Thoracic aorta endothelial cell (primary cell): Measurements from ENCODE around the gene TPGS1. TPM values are rescaled to one million over a fixed set of nuclear protein-coding genes. Genes with fewer than 3 reads are reported as not detected.

ENCODE experiments used
- total RNA-seq: library from RNA; depleted of rRNA; stranded (reverse); fragments of >200 nt; gene quantifications from 2 replicates; pipeline ENCODE4 v1.2.3, GENCODE V29; 2012

Gene TPGS1, protein sequence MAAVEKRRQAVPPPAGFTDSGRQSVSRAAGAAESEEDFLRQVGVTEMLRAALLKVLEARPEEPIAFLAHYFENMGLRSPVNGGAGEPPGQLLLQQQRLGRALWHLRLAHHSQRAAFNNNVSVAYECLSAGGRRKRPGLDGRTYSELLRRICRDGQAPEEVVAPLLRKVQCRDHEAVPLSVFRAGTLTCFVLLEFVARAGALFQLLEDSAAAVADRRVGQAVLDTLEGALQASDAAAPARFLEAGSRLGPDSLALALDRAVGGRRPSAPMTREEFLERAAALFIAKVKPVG
- total RNA-seq, result 21.2 and 29.1 TPM in 2 replicates

DNA sequence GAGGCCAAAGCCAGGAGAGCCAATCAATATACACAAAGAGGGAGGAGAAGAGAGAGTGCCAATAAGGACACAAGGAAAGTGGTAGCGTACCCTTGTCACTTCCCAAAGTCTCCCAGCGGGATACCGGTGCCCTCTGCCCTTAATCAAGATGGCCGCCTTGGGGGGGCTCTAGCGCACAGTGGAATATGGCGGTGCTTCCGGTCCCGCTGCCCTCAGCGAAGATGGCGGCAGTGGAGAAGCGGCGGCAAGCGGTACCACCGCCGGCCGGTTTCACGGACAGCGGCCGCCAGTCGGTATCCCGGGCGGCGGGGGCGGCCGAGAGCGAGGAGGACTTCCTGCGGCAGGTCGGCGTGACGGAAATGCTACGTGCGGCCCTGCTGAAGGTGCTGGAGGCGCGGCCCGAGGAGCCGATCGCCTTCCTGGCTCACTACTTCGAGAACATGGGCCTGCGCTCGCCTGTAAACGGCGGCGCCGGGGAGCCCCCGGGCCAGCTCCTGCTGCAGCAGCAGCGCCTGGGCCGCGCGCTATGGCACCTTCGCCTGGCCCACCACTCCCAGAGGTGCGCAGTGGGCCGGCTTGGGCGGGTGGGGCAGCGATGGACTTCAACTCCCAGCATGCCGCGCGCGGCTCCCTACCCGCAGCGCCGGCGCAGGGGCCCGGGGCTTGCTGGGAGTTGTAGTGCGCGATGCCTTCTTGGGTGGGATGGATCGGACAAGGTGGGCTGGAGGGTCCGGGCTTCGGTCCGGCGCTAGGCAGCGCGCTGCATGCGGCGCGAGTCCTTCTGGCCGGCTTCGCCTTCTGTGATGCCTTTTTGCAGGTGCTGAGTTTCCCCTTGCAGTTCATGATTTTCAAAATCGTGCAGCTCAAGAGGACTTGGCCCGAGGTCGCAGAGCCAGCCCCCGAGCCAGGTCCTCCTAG, at the start of gene TPGS1:
TPGS1 (plus strand) TSS at position 212 of the 918 bp plus-strand sequence; CDS start at position 222, 10 bp downstream.

DNA sequence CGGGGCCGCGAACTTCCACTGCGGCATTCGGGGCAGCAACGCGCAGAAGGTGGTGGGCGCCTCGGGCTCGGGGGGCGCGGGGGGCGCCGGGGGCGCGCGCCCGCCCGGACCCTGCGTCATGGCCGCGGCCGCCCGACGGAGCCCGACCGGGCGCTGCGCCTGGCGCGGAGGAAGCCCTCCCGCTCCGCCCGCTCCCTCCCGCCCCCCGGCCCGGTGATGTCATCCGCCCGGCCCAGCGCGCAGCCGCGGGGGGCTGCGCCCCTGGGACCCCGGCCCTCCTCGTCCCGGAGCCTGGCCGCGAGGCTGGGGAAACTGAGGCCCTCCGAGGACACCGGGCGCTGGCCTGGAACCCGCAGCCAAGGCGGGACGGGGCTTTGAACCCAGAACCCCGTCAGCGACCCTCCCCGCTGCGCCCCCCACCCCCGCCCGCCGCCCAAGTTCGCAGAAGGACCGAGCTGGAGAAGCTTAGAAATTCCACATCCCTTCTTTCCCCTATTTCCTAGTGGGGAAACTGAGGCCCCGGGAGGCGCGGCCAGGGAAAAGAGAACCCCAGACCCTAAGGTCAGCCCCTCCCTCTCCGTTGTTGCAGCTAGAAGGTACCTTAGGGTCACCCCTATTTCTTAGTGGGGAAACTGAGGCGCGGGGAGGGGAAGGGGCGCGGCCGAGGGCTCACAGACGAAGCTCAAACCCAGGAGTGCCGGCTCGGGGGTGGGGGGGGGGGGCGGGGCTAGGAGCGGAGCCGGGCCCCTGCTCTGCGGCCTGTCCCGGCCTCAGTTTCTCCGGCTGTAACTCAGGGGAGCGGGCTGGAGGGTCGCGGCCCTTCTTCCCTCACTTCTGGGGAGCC, 46.2 kb upstream of the TPGS1 start, which contains the start of gene SHC2:
SHC2 (minus strand) TSS at position 157 of the 844 bp plus-strand sequence; CDS start at position 120, 37 bp downstream.

DNA sequence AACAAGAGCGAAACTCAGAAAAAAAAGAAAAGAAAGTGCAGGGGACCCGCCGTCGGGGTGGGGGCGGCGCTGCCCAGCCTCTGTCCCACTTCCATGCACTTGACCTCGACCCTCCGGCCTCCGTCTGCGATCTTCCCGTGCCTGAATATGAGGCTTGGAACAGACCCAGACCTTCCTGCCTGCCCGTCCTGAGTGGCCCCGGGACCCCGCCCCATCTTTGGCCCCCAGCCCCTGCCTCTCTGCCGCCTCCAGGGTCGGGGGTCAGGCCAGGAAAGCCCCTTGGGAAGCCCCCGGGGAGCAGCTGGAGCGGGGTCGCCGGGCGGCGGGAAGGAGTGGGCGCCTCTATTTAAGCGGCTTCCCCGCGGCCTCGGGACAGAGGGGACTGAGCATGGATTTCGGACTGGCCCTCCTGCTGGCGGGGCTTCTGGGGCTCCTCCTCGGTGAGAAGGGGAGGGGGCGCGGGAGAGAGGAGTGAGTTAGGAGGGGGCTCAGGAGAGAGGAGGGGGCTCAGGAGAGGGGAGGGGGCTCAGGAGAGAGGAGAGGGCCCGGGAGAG, 11.1 kb upstream of the TPGS1 start, which contains the start of gene MADCAM1:
MADCAM1 (plus strand) TSS at position 375 of the 554 bp plus-strand sequence; CDS start at position 389, 14 bp downstream.

GRCh38 chr19:531753-532560, 24.7 kb downstream of the TPGS1 start, which contains the start of gene CDC34:
CDC34 (plus strand) TSS chr19:531760; CDS start chr19:531932, 172 bp downstream.

GRCh38 chr19:543910-544608, 36.8 kb downstream of the TPGS1 start, which contains the start of gene GZMM:
GZMM (plus strand) TSS chr19:544053; CDS start chr19:544072, 19 bp downstream.

Other genes starting within 250 kb of the TPGS1 start
- gene PLPP2, start 216.1 kb upstream of the TPGS1 start, total RNA-seq, result 2.9 and 4.8 TPM in 2 replicates
- gene MIER2, start 162.7 kb upstream of the TPGS1 start, total RNA-seq, result 12.0 and 15.3 TPM in 2 replicates
- 0.13 and 0.29 TPM in 2 replicates for gene C2CD4C, start 98.3 kb upstream of the TPGS1 start, total RNA-seq
- gene SHC2, start 46.5 kb upstream of the TPGS1 start, total RNA-seq, result 1.7 and 2.0 TPM in 2 replicates
- gene MADCAM1, start 11.0 kb upstream of the TPGS1 start, total RNA-seq, result 0.07 and 0.13 TPM in 2 replicates
- gene CDC34, start 24.3 kb downstream of the TPGS1 start, total RNA-seq, result 68.5 and 69.9 TPM in 2 replicates
- not detected in 2 replicates for gene GZMM, start 36.6 kb downstream of the TPGS1 start, total RNA-seq
- gene BSG, start 65.1 kb downstream of the TPGS1 start, total RNA-seq, result 251 and 322 TPM in 2 replicates
- 0.36 and 0.40 TPM in 2 replicates for gene HCN2, start 82.4 kb downstream of the TPGS1 start, total RNA-seq
- 33.2 and 37.4 TPM in 2 replicates for gene POLRMT, start 126.0 kb downstream of the TPGS1 start, total RNA-seq
- gene FGF22, start 132.4 kb downstream of the TPGS1 start, total RNA-seq, result not detected in 2 replicates
- gene RNF126, start 155.7 kb downstream of the TPGS1 start, total RNA-seq, result 43.8 and 46.2 TPM in 2 replicates
- gene FSTL3, start 168.9 kb downstream of the TPGS1 start, total RNA-seq, result 9.3 and 21.8 TPM in 2 replicates
- gene PRSS57, start 188.0 kb downstream of the TPGS1 start, total RNA-seq, result not detected in 2 replicates
- gene PALM, start 201.4 kb downstream of the TPGS1 start, total RNA-seq, result 6.5 and 9.8 TPM in 2 replicates
- 0.13 TPM in 1 of 2 replicates, not detected in the other for gene MISP, start 243.6 kb downstream of the TPGS1 start, total RNA-seq